Activated naive CD8-positive, alpha-beta T cell (primary cell): ENCODE results near the gene HK2.
"Not testable (repeated sequence)": the region's sequence is repeated elsewhere in the genome, so short reads cannot be mapped to it uniquely, and the experiment has no call there.

Experiments
- H3K27ac Mint-ChIP-seq: one replicate; pipeline ENCODE4 v1.8.0; 2021; ENCODE audit warnings: mixed read lengths
- H3K27me3 Mint-ChIP-seq: one replicate; pipeline ENCODE4 v1.8.0; 2021; ENCODE audit warnings: mixed read lengths
- H3K36me3 Mint-ChIP-seq: one replicate; pipeline ENCODE4 v1.8.0; 2021; ENCODE audit warnings: mixed read lengths
- H3K4me1 Mint-ChIP-seq: one replicate; pipeline ENCODE4 v1.8.0; 2021; ENCODE audit warnings: low read depth, mixed read lengths
- H3K4me3 Mint-ChIP-seq: one replicate; pipeline ENCODE4 v1.8.0; 2021; ENCODE audit warnings: mild to moderate bottlenecking, mixed read lengths
- H3K9me3 Mint-ChIP-seq: one replicate; pipeline ENCODE4 v1.8.0; 2021; ENCODE audit warnings: low read depth, mixed read lengths

Gene HK2

GRCh38 chr2:74833418-74834233 is at the start of gene HK2:
HK2 (plus strand) TSS chr2:74834127; CDS start chr2:74834581, 454 bp downstream.
- H3K4me3 Mint-ChIP-seq, result peak within 1 kb of the TSS; percentile 98
- H3K9me3 Mint-ChIP-seq, result no peaks in the 10 kb centered on the region
- H3K27ac Mint-ChIP-seq, result peak within 1 kb of the TSS; percentile 98
- peaks cover 40% of the 10 kb centered on the region for H3K4me1 Mint-ChIP-seq
- H3K36me3 Mint-ChIP-seq, result peaks cover 5% of the 10 kb centered on the region
- no peaks in the 10 kb centered on the region for H3K27me3 Mint-ChIP-seq

GRCh38 chr2:74789271-74789670 is 44.7 kb upstream of the HK2 start:
- no peaks in the 10 kb centered on the region for H3K4me1 Mint-ChIP-seq
- no peak overlapping the region for H3K27ac Mint-ChIP-seq
- H3K9me3 Mint-ChIP-seq, result peaks cover 13% of the 10 kb centered on the region
- no peak overlapping the region for H3K4me3 Mint-ChIP-seq
- H3K36me3 Mint-ChIP-seq, result peaks cover 5% of the 10 kb centered on the region
- peaks cover 5% of the 10 kb centered on the region for H3K27me3 Mint-ChIP-seq

- H3K36me3 Mint-ChIP-seq, result peaks cover 5% of the 10 kb centered on the region
- peaks cover 3% of the 10 kb centered on the region for H3K27me3 Mint-ChIP-seq
- H3K4me3 Mint-ChIP-seq, result no peak overlapping the region
- no peak overlapping the region for H3K27ac Mint-ChIP-seq
- H3K9me3 Mint-ChIP-seq, result peaks cover 13% of the 10 kb centered on the region
- no peaks in the 10 kb centered on the region for H3K4me1 Mint-ChIP-seq
Observed at GRCh38 chr2:74792282-74792681, 41.6 kb upstream of the HK2 start.

- not testable (repeated sequence) for H3K27ac Mint-ChIP-seq, H3K4me1 Mint-ChIP-seq, H3K36me3 Mint-ChIP-seq, H3K4me3 Mint-ChIP-seq, H3K27me3 Mint-ChIP-seq, H3K9me3 Mint-ChIP-seq
Observed at GRCh38 chr2:74794878-74795277, 39.0 kb upstream of the HK2 start.

- no peaks in the 10 kb centered on the region for H3K36me3 Mint-ChIP-seq
- no peak overlapping the region for H3K27ac Mint-ChIP-seq
- H3K4me3 Mint-ChIP-seq, result no peak overlapping the region
- H3K27me3 Mint-ChIP-seq, result peaks cover 3% of the 10 kb centered on the region
- no peaks in the 10 kb centered on the region for H3K9me3 Mint-ChIP-seq
- H3K4me1 Mint-ChIP-seq, result no peaks in the 10 kb centered on the region
Observed at GRCh38 chr2:74806355-74806839, 27.5 kb upstream of the HK2 start.

GRCh38 chr2:74806920-74807319 is 27.0 kb upstream of the HK2 start:
- Mint-ChIP-seq H3K9me3 (no peaks in the 10 kb centered on the region), H3K36me3 (no peaks in the 10 kb centered on the region)

GRCh38 chr2:74812787-74813590 is 20.9 kb upstream of the HK2 start:
- no peaks in the 10 kb centered on the region for H3K9me3 Mint-ChIP-seq
- no peaks in the 10 kb centered on the region for H3K36me3 Mint-ChIP-seq
- peaks cover 10% of the 10 kb centered on the region for H3K4me1 Mint-ChIP-seq
- H3K4me3 Mint-ChIP-seq, result no peak overlapping the region
- peaks cover 3% of the 10 kb centered on the region for H3K27me3 Mint-ChIP-seq
- H3K27ac Mint-ChIP-seq, result no peak overlapping the region

More at GRCh38 chr2:74806920-74807319, 27.0 kb upstream of the HK2 start:
- peaks cover 3% of the 10 kb centered on the region for H3K27me3 Mint-ChIP-seq
- H3K4me3 Mint-ChIP-seq, result no peak overlapping the region
- no peaks in the 10 kb centered on the region for H3K4me1 Mint-ChIP-seq
- no peak overlapping the region for H3K27ac Mint-ChIP-seq

- no peaks in the 10 kb centered on the region for H3K9me3 Mint-ChIP-seq
- peaks cover 10% of the 10 kb centered on the region for H3K4me1 Mint-ChIP-seq
- H3K27ac Mint-ChIP-seq, result no peak overlapping the region
- H3K4me3 Mint-ChIP-seq, result no peak overlapping the region
- H3K27me3 Mint-ChIP-seq, result peaks cover 3% of the 10 kb centered on the region
- H3K36me3 Mint-ChIP-seq, result no peaks in the 10 kb centered on the region
Observed at GRCh38 chr2:74814102-74814501, 19.8 kb upstream of the HK2 start.

GRCh38 chr2:74815941-74816340 is 18.0 kb upstream of the HK2 start:
- Mint-ChIP-seq H3K4me1 (peaks cover 10% of the 10 kb centered on the region), H3K4me3 (no peak overlapping the region), H3K27ac (no peak overlapping the region), H3K36me3 (no peaks in the 10 kb centered on the region), H3K27me3 (peaks cover 2% of the 10 kb centered on the region), H3K9me3 (no peaks in the 10 kb centered on the region)

- Mint-ChIP-seq H3K27ac (no peak overlapping the region), H3K4me1 (peaks cover 10% of the 10 kb centered on the region), H3K36me3 (no peaks in the 10 kb centered on the region), H3K9me3 (no peaks in the 10 kb centered on the region), H3K27me3 (no peaks in the 10 kb centered on the region), H3K4me3 (no peak overlapping the region)
Observed at GRCh38 chr2:74816540-74817303, 17.2 kb upstream of the HK2 start.

GRCh38 chr2:74817304-74817675 is 16.6 kb upstream of the HK2 start:
- Mint-ChIP-seq H3K27ac (no peak overlapping the region), H3K9me3 (no peaks in the 10 kb centered on the region), H3K4me1 (peaks cover 10% of the 10 kb centered on the region), H3K36me3 (no peaks in the 10 kb centered on the region), H3K27me3 (no peaks in the 10 kb centered on the region), H3K4me3 (no peak overlapping the region)

- no peaks in the 10 kb centered on the region for H3K9me3 Mint-ChIP-seq
- no peaks in the 10 kb centered on the region for H3K27me3 Mint-ChIP-seq
- peaks cover 10% of the 10 kb centered on the region for H3K4me1 Mint-ChIP-seq
- no peaks in the 10 kb centered on the region for H3K36me3 Mint-ChIP-seq
- H3K4me3 Mint-ChIP-seq, result no peak overlapping the region
- no peak overlapping the region for H3K27ac Mint-ChIP-seq
Observed at GRCh38 chr2:74819702-74820101, 14.2 kb upstream of the HK2 start.

GRCh38 chr2:74821177-74822126 is 12.5 kb upstream of the HK2 start:
- H3K27ac Mint-ChIP-seq, result no peak overlapping the region

More at GRCh38 chr2:74821177-74822126, 12.5 kb upstream of the HK2 start:
- H3K27me3 Mint-ChIP-seq, result no peaks in the 10 kb centered on the region
- H3K4me3 Mint-ChIP-seq, result no peak overlapping the region
- peaks cover 10% of the 10 kb centered on the region for H3K4me1 Mint-ChIP-seq
- H3K9me3 Mint-ChIP-seq, result no peaks in the 10 kb centered on the region
- no peaks in the 10 kb centered on the region for H3K36me3 Mint-ChIP-seq
